Measurements from ENCODE around the gene SBF1.

Gene SBF1

DNA sequence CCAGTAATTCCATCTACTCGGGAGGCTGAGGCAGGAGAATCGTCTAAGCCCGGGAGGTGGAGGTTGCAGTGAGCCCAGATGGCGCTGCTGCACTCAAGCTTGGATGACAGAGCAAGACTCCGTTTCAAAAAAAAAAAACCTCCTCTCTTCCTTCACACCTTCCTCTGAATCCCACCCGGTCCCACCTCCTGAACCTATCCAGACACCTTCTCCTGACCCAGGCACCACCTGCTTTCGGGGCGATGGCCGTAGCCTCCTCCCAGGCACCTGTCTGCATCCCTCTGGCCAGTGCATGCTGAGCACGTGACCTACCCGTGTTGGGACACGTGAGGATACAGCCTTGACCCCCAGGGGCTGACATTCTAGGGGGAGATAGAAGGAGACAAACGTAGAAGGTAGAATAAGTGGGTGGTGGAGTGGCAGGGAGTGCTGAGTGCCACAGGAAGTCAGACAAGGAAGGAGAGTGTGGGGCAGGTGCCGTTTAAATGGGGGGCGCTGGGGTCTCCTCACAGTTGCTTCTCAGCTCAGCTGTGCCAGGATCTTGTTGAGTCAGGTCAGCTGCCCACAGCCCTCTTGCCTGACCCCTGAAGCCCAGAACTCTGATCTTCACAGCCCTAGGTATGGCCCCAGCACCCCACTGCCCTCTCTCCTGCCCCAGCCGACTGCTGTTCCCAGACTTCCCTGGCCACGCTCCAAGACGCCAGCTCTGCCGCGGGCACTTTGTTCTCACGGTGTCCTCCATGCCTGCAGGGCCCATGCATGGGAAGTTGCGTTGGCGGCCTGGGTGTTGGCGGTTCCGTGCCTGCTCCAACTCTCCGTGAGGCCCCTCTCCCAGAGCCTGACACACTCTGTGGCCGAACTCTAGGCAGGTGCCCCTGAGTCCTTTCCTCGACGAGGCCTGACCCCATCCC is 10.6 kb upstream of the SBF1 start:
- no peak for DNase-seq

DNA sequence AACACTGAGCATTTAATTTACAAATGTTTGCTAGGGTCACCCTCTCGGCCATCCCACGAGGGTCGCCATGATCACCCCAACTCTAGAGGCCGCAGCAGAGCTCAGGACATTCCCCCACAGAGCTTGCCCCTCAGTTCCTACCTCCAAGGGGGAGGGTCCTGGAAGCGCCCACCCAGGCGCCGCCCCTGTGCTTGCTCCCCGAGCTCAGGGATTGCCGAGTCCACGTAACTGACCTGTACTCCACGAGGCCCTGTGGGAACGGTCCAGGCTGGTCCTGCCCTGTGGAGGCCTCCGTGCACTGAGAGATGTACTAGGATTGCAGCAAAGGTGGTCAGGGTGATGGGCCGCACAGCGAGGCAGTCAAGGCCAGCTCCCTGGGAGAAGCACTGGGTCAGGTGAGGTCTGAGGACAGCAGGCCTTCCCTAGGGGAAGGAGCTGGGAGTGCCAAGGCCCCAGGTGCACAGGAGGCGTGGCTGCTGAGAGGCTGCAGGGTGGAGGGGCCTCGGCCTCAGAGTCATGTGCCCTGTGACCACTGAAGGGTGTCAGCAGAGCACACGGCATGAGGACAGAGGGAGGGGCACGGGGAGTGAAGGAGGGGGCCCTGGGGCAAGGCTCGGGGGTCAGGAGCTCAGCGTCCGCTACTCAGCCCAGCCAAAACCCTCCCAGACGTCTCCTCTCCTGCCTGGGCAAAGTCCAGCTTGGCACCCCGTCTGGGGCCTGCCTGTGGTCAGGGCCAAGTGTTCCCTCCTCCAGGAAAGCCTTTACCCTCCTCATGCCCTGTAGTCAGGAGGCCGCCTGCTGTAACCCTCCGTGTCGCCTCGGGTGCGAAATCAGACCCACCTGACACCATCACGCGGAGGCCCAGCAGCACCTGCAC is 9.4 kb upstream of the SBF1 start:
- no peak for DNase-seq

DNA sequence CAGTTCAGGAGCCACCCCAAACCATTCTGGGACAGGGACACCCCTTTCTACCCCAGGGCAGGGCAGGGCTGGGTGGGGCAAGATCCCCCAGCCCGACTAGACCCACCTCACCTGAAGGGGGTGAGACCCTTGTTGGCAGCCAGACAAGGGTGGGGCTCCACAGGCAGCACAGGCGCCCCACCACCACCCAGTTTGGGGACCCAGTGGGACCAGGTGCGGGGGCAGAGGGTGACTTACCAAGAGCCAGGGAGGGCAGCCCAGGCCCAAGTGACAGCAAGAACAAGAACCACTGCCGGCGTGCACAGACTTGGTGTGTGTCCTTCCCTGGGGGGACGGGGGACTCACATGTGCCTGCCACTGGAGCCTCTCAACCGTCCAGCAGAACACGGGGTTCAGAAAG is 8.7 kb upstream of the SBF1 start:
- no peak for DNase-seq

DNA sequence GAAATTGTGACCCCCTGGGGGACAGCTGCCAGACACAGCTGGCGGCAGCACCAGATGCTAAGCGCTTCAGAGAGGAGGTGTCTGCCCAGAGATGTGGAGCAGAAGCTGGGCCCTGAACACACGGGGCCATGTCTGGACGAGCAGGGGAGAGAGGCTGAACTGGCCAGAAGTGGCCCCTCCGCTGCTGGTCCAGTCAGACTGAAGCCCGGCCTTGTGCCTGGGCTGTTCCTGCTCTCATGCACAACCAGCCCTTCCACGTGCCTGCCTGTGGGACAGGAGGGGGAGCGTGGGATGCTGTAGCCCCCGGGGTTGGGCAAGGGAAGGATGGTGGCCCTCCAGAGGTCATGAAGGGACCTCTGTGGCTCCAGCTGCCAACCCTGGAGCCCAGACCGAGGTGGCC is 8.3 kb upstream of the SBF1 start:
- no peak for DNase-seq

DNA sequence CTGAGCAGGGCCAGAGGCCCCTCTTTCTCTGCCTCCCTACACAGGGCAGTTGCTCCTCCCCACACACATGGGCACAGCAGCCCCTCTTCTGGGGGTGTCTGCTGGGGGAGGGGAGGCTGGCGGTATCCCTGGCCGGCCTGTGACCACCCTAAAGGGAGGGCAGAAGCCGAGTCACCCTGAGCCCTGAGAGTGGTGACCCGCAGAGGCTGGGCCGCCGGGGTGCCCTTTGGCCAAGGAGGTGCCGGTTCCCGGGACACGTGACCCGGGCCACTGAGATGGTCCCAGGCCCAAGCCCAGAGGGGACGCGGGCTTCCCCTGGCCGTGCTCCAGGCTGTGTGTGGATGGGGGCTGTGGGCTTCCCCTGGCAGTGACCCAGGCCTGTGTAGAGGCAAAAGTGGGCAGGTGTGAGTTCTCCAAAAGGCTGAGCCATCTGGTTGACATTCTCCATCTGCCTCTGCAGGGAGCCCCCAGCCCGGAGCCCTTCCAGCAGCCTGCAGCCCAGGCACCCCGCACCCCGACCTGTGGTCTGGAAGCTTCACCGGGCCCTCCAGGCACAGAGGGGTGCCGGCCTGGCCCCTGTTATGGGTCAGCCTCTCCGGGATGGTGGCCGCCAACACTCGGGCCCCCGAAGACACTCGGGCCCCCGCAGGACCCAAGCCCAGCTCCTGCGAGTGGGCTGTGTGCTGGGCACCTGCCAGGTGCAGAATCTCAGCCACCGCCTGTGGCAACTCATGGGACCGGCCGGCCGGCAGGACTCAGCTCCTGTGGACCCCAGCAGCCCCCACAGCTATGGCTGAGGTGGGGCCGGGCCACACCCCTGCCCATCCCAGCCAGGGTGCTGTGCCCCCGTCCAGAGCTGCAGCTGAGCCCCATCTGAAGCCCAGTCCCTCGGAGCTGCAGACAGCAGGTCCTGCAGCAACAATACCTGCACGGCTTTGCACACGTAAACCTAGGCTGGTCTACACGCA is 7.6 kb upstream of the SBF1 start:
- DNase-seq, result no peak

DNA sequence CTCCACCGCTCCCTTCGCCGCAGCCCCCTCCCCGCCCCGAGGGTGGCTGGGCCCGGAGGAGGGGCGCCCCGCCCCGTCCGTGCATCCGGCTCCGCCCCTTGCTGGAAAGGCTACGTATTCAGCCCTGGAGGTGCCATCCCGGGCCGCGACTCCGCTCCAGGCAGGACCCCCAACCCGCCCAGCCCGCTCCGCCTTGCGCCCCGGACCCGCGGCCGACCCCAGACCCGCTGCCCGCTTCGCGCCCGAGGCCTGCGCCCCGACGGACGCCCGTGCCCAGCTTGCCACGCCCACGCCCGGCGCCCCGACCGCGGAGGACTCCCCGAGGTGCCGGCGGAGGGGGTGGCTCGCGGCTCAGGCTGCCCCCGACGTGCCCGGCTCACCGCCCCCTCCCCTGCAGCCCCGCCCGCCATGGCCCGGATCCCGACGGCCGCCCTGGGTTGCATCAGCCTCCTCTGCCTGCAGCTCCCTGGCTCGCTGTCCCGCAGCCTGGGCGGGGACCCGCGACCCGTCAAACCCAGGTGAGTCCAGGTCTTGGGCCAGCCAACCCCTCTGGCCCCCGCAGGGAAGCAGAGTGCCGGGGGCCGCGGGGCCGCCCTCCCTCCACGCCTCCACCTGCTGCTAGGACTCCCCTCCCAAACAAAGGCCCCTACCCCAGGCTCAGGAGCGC is 6.7 kb upstream of the SBF1 start, which contains the start of gene ADM2:
ADM2 (plus strand) TSS at position 104 of the 667 bp plus-strand sequence; CDS start at position 409, 305 bp downstream.
- peak; percentile 56 for DNase-seq

DNA sequence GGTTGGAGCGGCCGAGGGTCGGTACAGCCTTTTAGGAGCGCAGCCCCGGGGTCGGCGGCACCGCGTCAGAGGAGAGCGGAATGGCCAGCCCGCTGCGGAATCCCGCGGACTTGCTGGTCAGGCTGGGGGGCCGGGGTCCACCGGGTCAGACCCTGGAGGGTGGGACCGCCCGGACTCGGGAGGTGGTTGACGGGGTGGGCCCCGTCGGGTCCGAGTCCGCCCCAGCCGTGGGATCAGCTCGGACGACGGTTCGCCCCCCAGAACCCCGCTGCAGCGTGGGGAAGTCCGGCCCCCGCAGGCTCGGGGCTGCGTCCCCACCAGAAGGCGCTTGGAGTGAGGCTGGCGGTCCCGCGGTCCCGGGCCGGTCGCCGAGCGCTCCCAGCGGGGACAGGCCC is 6.2 kb upstream of the SBF1 start:
- DNase-seq, result no peak

DNA sequence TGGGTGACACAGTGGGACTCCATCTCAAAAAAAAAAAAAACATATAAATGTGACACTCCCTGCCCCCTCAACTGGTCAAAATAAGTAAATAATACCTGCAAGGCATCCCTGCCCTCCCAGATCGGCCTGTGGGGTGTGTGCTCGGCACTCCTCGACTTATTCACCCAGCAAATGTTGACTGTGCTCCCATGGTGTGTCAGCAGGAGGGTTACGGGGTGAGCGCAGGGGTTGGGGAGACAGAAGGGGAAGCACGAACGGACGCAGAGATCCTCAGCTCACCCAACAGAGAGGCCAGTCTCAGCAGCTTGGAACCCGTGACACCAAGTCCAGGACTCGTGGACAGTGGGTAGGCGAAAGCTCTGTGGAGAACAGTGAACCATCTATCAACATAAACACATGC is 4.9 kb upstream of the SBF1 start:
- DNase-seq, result no peak

DNA sequence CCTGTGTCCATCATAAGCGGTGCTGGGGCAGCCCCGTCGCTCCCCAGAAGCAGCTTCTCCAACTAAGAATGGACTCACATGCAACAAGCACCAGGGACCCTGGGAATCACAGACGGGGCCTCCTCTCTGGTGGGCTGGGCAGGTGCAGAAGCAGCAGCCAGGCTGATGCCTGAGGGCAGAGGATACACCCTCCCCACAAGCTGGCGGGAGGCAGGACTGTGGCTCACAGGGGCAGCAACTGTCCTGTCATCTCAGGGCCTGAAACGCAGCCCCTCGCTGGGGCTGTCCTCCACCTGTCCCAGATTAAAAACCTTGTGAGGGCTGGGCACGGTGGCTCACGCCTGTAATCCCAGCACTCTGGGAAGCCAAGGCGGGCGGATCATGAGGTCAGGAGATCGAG is 3.1 kb upstream of the SBF1 start:
- DNase-seq, result no peak

DNA sequence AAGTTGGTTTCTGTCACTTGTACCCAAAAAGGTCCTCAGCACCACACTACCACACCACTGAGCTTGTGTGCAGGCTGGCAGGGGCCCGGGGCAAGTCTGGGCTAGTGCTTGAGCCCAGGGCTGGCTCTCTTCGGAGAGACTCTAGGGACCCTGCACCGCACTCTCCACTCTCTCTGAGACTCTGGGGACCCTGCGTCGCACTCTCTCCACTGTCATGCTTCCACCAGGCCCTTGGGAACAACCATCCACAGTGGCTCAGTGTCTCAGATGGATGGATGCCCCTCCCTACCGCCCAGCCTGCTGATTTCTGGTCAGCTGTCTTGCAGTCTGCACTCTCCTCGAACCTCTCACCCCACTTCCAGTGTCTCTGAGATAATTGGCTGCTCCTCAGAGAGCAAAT is 2.0 kb upstream of the SBF1 start:
- no peak for DNase-seq

DNA sequence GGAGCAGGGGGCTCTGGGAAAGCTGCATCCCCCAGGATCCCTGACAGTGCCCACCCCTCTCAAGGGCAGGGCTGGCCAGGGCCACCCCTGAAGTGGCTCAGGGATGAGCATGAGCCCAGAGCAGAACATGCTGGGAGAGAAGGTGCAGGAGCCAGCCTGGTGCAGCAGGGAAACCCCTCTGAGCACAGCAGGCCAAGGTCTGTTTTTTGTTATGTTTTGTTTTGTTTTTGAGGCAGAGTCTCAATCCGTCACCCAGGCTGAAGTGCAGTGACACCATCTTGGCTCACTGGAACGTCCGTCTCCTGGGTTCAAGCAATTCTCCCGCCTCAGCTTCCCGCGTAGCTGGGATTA is 792 bp upstream of the SBF1 start:
- DNase-seq, result no peak

DNA sequence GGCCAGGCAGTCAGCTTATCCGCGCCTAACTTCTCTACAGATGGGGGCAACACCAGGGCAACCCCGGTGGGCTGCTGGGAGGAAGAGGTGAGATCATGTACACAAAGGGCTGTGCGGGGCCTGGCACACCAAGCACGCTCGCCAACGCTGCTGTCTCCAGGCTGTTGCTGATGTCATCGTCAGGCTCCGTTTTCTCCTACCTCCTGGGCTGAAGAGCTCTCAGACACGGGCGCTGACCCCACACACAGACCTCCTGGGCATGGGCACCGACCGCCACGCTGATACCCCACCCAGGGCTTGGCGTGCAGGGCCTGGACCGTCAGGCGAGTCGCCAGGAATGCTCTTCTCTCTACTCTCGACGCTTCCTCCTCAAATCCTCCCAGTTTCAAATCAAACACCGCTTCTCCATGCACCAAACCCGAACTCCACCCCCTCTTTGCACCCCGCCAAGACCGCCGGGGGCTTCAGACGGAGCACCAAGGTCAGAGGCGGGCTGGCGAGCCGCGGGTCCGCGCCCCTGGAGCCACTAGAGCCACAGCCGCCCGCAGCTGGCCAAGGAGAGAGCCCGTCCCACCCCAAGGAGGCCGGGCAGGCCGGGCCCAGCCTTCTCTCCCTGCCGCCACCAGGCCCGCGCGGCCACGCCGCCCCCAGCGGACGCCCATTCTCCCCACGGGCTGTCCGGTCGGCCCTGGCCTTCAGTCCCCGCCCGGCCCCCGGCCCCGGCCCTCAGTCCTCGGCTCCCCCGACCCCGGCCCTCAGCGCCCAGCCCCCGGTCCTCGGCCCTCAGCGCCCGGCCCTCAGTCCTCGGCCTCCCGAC is 772 bp downstream of the SBF1 start:
- DNase-seq, result no peak

DNA sequence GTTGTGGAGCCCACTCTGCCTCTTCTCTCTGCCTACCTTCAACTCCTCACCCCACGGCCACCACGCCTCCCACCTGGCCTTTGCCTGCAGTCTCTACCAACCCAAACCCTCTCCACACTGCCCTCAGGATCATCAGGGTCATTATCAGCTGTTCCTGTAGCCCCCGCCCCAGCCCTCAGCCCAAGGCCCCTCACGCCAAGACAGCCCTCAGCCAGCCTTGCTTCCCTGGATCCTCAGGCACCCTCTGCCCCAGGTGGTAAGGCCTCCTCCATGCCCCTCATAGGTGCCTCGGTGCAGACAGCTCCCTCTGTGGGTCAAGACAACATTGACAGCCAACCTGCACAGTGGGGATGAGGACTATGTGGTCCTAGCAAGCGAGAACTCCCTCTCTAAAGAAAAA is 1.7 kb downstream of the SBF1 start:
- DNase-seq, result peak; percentile 63

DNA sequence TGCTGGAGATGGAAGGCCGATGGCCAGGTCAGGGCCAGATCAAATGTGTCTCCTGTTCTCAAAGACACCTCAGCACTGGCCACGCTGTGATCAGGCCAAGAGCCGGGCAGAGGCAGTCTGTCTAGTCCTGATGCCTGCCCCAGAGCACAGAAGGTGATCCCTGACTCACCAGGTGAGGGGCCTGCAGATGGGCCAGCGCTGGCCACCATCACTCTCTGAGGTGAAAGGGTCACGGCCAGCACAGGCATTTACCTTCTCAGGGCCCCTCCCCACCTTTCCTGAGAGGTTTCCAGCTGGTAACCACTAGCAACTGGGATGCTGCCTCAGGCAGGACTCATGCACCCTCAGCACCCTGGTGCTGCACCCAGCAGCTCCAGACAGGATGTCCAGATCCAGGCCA is 2.9 kb downstream of the SBF1 start:
- DNase-seq, result no peak

DNA sequence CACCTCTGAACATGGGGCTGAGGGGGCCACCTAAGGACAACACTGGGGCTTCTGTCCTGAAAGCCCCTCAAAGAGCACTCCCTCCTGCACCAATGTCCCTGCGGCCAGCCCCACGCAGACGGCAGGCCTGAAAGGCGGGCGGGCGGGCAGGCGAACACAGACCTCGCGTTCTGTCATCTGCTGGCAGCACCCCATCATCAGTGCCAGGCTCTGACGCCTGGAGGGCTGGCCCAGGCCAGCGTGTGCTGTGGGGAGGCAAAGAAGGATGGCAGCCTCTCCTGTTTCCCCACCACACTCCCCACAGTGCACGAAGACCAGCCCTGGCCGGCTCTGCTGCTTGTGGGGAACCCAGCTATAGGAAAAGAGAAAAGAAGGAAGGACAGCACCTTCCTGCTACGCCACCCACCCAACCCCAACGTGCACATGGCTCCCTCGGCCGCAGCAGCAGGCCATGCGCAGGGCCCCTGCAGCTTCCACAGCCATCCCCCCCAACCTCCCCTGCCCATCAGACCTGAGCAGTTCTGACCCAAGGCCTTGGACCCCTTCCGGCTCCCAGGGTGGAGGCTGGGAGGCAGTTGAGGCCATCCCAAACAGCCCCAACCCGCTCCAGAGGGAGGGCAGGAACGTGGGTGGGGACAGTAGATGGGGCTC is 3.5 kb downstream of the SBF1 start:
- DNase-seq, result no peak

DNA sequence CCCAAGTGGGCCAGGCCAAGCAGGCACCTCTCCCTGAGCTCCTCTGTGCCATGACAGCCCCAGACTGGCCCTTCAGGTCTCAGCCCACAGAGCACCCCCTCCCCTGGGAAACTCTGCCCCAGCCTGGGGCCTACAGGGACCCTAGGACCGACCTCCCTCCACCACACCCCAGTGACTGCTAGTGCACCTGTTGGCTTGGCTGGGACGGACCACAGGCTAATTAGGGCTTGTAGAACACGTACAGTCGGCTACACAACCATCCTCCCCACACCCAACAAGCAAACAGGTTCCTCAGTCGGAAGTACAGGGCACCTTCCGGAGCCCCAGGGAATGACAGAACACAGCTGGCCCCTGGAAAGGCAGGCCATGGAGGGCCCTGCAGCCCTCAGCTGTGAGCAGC is 4.3 kb downstream of the SBF1 start:
- no peak for DNase-seq

DNA sequence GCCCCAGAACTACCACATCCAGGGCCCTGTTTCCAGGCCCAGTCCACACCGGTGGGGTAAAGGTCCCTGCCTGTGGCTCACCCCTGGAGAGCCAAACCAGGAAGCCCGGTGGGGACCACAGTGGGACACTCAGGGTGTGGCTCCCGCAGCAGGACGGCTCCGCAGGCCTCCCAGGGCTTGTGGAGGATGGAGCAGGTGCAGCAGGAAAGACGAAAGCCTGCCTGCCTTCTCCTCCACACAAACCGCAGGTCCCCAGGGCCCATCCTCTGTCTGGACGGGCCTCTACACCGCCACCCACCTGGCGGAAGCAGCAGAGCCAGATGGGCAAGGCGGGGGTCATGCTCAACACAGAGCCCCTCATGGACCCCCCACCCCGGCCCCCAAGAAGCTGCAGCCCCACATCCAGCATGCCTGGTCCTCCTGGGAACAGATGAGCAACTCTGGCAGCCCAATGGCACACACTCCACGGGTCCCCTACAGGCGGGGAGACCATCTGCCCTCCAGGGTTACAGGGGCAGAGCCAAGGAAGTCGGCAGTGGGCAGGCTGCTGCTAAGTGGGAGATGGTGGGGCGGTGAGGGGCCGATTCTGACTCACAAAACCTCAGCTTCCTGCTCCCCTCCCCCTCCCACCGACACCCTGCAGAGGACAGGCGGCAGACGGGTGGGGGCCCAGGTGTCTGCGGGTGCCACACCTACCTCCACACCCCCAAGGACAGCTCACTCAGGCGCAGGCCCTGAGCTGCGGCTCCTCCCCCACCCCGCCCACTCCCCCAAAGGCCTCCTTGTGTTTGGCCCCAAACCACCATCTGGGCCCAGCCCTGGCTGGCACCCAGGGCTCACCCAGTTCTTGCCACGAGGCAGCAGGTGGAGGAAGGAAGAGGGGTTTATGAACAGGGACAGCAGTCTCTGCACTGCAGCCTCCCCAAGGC is 5.2 kb downstream of the SBF1 start:
- DNase-seq, result peak; percentile 98

DNA sequence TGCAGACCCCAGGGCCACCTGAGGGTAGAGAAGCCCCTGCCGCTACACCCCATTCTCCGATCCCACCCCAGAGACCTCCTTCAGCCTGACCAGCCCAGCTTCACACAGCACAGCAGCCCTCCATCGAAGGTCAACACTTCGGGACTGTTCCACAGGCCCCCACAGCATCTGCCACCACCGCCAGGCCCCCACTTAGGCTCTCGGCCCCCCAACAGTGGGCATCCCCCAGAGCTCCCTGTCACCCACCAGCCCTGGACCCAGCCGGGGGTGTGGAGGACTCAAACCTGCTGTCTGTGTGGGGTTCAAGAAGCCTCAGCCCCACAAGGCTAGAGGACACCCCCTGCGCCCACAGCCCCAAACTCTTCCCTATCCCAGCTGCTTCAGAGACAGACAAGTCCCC is 6.2 kb downstream of the SBF1 start:
- no peak for DNase-seq

DNA sequence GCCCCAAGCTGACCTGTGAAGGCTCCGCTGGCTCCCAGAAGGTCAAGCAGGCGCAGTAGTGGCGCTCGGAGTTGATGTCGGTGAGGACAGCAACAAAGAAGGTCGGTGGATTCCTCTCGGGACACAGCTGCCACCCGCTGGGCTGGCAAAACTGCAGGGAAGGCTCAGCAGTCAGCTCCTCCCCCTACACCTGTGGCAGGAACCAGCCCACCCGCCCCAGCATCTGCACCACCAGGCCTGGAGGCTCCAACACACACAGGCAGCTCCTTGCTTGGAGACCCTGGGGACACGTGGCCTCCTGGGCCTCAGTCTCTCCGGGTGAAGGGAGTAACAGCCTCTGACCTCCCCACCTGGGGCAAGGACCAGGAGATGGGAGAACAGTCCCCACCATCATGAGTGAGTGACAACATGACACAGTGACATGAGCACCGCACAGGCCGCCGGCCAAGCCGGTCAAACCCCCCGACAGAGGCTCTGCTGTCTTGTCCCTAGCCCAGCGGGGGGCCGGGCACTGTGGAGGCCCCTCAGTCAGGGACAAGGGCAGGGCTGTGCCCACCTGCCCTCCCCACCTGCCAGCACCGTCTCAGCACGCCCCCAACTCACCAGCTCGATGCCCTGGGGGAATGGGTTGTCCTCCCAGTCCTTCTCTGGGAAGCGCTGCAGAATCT is 6.9 kb downstream of the SBF1 start:
- no peak for DNase-seq
